ENCODE results near the gene CSRNP3.

- TF ChIP-seq CTCF (IDR thresholded peaks at IDR 0.05), result no peak
- no peak for TF ChIP-seq EP300 (IDR thresholded peaks at IDR 0.05)
- no peak for TF ChIP-seq POLR2A (IDR thresholded peaks at IDR 0.05)
These were observed 237.5 kb downstream of the CSRNP3 start for GRCh38 chr2:165706960-165707487.

All from upper lobe of left lung (tissue), 4 donors.